ENCODE data around the gene PEAK1.
"Not testable (repeated sequence)": the region's sequence is repeated elsewhere in the genome, so short reads cannot be mapped to it uniquely, and the experiment has no call there.

- TF ChIP-seq CTCF (IDR thresholded peaks at IDR 0.05); POLR2A (IDR thresholded peaks at IDR 0.05); POLR2AphosphoS5 (IDR thresholded peaks at IDR 0.05; ENCODE audit: insufficient read depth in 1 of 2, low read depth in 1 of 2): not testable (repeated sequence)
Measured at GRCh38 chr15:77176148-77176547, 243.8 kb downstream of the PEAK1 start.

Data from vagina (tissue), 2 donors.